DMS 273 (cell line): Measurements from ENCODE around the gene ZRANB2.

Experiments used
- DNase-seq: peaks from one replicate; lab custom pipeline; 2025; ENCODE audit not compliant: unreplicated experiment; lab: John Stamatoyannopoulos, UW

The ZRANB2 gene

DNA sequence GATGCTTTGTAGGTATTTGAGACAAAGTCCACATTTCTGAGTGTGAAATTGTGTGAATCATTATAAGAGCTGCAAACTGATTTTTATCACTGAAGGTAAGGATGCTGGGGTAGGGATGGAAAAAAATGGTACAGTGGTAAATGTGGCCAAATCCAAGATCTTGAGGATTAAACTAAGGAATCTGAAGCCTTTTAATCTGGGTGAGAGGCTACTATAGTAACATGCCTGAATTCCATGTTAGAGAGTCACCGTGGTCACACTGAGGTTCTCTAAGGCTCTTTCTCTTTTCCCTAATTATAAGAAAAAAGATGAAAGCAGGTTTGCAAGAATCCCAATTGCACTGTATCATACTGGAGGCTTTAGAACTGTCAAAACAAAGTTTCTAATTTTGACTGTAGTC, 50.8 kb downstream of the ZRANB2 start:
- DNase-seq, result no peak

DNA sequence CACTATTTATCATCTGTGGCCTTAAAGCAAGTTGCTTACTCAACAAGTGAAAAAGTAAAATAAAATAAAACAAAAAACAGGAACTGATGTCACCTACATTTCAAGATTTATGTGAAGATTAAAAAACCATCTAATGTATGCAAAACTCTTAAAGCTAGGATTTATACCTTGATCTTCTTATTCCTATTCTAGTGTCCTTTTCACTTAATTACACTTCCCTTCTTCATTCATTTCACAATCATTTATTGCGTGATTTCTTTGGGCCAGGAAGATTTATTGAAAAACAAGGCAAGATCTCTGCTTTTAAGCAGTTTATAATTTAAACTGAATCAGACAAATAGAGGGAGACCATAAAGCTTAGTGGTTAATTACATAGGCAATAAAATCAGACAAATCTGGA, 51.9 kb downstream of the ZRANB2 start:
- DNase-seq, result no peak

DNA sequence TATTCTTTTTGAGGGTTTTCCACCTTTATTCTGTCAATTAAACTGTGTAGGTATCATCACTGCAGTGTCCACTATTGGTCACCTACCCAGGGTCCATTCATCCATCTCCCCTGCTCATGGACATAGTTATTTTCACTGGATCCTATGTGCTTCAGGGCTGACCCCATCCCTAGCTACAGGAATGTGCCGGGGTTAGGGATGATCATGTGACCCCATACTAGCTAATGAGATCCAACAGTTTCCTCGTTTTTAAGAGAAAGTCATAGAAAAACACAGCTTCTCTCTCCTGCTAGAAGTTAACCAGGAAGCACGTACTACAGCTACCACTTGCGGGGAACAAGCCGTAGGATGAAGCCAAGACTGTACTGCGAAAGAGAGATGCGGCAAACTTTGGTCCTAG, 52.8 kb downstream of the ZRANB2 start:
- no peak for DNase-seq

DNA sequence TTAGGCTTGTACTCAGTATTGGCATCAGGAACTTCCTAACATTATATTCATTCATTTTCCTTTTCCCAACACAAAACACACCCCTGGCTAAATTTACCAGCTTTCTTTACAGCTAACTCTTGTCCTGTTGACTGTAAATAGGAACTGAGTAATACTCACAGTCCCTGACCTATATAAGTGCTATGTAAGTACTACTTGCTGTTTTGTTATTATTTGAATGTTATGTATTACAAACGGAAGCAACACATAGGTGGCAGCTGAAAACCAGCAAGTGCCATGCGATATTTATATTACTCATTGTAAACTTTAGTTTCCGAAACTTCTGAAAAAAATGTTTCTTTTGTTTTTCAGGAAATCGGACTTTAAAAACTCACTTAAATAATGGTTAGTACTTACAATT, 54.7 kb downstream of the ZRANB2 start:
- no peak for DNase-seq

DNA sequence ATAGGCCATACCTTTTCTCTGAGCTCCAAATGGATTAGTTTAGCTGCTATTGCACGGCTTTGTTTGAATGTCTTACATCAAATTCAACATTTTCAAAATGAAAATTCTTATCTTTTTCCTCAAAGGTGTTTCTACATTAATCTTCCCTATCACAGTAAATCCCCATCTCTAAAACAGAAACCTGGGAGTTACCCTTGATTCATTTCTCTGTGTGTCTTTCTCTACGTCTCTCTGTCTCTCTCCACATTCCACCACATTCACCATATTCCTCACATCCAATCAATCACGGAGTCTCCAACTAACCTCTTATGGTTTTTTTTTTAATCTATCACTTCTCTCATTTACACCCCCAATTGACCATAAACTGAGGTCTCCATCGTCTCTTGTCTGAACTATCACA, 57.3 kb downstream of the ZRANB2 start:
- no peak for DNase-seq

DNA sequence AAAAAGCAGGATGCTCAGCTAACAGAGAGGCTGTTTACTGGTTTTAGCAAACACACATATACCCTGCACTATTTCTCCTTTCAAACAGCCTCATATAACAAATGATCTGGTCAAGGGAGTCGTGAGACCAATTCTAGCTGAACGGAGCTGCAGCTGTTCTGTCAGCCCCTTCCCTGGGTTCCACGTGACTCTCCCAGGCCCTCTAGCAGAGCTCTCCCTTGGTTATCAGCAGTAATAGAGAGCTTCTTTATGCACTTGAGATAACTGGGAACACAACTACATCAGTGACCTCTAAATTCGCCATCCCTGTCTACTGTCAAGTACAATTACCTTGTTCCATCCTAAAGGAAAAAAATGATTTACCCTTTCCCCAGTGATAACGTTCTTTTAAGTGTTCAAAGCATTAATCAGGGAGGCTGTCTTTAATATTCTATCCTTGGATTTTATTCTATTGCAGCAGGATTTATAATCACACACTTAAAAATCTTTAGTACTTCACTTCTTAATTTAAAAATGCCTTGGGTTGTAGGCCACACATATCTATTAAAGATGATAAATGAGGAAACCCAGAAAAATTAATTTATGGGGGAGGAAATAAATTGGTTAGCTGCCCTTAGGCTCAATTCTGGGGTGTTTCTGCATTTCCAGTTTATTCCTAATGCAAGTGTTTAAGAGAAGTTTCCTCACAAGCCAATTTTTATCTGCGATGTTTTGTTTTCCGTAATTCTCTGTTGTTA, 61.4 kb downstream of the ZRANB2 start:
- no peak for DNase-seq

DNA sequence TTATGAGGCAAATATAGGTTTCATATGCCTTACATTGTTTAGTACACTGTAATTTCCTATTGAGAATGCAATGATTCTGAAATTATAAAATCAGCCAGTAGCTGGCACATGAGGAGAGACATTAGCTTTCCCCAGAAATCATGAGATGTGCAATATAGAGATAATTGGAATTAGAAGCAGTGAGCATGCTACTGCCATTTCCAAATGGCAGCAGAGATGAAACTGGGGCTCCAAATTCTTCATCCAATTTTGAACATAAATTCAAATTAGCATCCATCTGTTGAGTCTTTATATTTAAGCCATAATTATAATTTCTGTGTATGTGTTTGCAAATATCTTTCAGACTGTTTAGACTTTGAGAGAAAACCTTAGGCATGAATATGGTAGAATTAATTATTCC, 62.0 kb downstream of the ZRANB2 start:
- DNase-seq, result no peak

DNA sequence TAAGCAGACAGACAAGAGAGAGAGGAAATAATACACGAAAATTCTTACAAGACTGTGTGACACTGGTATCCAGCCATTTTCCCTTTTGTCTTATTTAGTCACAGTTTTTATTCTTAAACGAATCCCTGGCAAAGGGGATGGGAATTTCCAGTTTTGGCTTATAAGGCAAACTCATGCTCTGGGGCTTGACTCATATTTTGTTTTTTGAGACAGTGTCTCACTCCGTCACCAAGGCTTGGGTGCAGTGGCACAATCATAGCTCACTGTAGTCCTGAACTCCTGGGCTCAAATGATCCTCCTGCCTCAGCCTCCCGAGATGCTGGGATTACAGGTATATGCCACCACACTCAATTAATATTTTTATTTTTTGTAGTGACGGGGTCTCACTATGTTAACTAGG, 65.1 kb downstream of the ZRANB2 start:
- no peak for DNase-seq

DNA sequence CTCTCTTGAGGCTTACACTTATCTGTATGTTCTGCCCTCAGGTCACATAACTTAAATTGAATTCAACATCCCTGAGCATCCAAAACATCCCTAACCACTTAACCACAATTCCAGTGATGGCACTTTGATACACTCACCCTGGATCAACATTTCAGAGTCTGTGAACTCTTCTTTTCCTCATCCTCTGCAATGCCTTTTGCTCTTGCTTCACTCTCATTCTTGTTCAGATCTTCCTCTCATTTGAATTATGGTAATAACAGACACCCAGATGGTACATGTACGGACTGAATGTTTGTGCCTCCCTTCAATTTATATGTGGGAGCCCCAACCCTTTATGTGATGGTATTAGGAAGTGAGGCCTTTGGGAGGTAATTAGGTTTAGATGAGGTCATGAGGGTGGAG, 66.7 kb downstream of the ZRANB2 start:
- DNase-seq, result no peak
